NCI-H2107 treated with DMSO at 0.1 percent for 48 hours (cell line): ENCODE data around the gene S100A14.
A peak's percentile ranks its signal among the peaks of the same experiment; 100 is the strongest.
"Not testable (repeated sequence)": the region's sequence is repeated elsewhere in the genome, so short reads cannot be mapped to it uniquely, and the experiment has no call there.

Experiments used
- DNase-seq: peaks from one replicate; lab custom pipeline; 2025; ENCODE audit not compliant: unreplicated experiment; lab: John Stamatoyannopoulos, UW

Gene S100A14

DNA sequence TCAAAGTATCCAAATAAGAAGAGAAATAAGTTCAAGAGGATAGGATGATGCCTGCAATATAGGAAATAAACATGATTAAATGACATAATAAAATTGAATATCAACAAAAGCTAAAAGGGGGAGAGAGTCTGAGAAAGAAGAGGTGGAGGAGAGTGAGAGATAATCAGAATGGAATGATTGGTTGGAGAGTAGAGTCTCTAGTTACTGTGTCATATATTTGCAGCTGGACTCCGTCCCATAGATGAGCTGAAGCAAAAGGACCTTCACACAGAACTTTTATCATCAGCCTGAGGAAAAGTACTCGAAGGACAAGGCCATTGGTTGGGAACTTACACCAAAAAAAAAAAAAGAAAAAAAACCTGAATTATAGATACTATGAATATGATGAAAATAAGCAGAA is 27.6 kb downstream of the S100A14 start:
- no peak for DNase-seq

DNA sequence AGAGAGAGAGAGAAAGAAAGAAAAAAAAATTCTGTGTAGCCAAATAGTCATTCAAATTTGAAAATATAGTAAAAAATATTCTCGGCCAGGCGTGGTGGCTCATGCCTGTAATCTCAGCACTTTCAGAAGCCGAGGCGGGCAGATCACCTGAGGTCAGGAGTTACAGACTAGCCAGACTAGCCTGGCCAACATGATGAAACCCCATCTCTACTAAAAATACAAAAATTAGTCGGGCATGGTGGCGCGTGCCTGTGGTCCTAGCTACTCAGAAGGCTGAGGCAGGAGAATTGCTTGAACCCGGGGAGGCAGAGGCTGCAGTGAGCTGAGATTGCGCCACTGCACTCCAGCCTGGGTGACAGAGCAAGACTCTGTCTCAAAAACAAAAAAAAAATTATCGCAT is 28.1 kb downstream of the S100A14 start:
- DNase-seq = not testable (repeated sequence)

GRCh38 chr1:153587314-153587713 is 28.8 kb downstream of the S100A14 start:
- DNase-seq = no peak

DNA sequence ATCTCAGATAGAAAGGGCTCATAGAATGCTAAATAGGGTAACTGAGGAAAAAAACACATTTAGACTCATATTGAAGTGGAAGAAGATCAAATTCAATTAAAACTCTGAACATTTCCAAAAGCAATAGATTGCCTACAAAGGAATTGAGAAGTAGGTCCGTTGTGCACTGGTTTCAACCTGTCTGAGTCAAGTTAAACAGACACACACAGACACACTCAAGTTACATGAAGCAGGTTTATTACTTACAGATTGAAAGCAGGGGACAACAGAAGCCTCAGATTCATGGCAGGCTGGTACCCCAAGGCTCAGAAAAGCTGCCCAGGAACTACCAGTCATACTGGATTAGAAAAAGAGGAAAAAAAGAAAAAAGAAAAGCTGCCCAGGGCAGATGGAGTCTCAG is 29.8 kb downstream of the S100A14 start:
- DNase-seq = peak; percentile 20

DNA sequence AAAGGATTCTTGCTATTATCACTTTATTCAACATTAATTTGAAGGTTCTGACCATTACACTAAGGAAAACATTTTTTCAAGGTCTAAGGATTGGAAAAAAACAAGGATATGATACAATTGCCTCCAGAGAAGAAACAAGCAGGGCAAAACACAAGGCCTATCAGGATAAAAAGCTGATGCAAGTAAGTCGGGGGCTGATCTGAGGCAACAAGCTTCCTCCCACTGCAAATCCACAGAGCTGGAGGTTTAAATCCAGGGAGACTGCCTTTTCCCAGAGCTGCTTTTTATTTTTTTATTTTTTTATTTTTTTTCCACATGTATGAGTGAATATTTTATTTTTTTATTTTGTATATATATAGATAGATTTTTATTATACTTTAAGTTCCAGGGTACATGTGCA is 31.1 kb downstream of the S100A14 start:
- no peak for DNase-seq

DNA sequence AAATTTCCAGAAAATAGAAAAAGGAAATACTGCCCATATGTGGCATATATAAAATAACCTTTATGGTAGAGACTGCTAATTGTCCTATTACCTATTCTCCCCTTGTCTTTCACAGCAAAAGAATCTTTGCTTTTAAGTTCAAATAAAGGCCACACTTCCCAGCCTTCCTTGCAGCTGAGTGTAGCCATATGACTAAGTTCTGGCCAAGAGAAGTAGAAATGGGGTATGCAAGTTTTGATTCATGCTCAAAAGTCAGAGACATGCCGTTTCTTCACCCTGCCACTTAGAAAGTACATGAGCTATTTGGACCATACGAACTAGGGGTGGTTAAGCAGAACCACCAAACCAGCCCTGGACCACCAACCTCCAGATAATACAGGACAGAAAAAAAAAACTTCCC is 32.1 kb downstream of the S100A14 start:
- no peak for DNase-seq

DNA sequence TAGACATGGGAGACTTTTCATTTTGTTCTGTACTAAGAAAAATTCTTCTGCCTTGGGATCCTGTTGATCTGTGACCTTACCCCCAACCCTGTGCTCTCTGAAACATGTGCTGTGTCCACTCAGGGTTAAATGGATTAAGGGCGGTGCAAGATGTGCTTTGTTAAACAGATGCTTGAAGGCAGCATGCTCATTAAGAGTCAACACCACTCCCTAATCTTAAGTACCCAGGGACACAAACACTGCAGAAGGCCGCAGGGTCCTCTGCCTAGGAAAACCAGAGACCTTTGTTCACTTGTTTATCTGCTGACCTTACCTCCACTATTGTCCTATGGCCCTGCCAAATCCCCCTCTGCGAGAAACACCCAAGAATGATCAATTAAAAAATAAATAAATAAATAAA is 32.6 kb downstream of the S100A14 start:
- DNase-seq = not testable (repeated sequence)

DNA sequence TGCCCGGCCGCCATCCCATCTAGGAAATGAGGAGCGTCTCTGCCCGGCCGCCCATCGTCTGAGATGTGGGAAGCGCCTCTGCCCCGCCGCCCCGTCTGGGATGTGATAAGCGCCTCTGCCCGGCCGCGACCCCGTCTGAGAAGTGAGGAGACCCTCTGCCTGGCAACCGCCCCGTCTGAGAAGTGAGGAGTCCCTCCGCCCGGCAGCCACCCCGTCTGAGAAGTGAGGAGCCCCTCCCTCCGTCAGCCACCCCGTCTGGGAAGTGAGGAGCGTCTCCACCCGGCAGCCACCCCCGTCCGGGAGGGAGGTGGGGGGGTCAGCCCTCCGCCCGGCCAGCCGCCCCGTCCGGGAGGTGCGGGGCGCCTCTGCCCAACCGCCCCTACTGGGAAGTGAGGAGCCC is 33.3 kb downstream of the S100A14 start:
- not testable (repeated sequence) for DNase-seq

DNA sequence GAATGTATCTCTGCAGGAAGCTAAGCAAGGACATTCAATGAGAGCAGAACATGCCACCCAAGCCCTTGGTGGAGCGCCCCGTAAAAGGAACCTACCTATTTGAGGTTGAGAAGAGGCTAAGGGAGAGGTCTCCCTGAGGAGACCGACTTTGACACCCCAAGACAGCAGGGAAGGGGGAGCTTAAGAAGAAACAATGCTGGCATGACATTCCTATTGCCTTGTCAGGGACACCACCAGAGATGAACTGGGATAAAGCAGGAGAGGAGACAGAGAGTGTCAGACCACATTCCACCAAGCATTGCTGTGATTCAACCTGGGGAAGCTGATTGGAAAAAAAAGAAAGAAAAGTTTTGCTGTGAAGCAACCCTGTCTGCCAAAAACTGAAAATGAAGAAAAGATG is 37.2 kb downstream of the S100A14 start:
- no peak for DNase-seq

DNA sequence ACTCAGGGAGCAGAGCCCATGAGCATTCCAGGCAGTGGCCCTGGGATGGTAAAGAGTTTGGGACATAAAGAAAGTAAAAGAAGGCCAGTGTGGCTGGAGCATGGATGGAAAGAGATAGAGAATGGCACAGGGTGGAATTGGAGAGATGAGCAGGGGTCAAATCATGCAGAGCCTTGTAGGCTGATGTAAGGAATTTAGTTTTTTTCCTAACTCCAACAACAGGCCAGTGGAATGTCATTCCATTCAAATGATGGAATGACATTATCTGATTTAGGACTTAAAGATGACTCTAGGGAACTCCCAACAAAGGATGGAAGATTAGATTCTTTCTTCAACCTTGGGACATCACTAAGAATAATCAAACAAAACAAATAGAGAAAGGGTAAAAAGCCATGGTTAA is 37.6 kb downstream of the S100A14 start:
- no peak for DNase-seq

DNA sequence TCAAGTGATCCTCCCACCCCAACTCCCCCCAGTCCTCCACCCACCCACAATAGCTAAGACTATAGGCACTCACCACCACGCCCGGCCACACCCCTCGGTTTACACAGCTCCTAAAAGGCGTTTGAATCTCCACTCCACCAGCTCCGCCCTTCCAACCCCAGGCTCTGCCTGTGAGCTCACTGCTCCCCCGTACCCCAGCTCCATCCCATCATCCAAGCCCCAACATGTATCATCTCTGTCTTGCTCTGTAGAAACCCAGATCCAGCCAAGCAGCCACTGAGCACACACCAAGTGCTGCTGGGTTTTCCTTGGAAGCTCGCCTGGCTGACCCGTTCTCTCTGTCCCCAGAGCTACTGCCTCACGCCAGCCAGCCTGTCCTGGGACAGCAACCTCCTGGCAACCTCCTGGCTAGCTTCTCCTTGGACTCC is 38.5 kb downstream of the S100A14 start:
- DNase-seq = no peak

DNA sequence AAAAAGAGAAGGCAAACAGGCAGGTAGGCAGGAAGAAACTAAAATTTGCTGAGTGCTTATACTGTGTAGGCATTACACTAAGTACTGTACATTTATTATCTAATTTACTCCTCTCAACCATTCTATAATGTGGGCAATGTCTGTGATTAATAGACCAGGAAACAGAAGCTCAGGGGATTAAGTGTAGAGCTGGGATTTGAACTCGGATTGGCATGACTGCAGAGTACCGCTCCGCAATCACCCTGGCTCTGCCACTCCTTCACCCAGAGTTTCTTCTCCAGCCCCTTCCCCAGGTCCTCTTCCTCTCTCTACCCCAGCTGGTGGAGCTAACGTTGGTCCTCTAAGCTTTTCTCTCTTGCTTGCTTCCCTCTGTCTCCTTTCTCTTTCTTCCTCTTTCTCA is 39.0 kb downstream of the S100A14 start:
- no peak for DNase-seq

DNA sequence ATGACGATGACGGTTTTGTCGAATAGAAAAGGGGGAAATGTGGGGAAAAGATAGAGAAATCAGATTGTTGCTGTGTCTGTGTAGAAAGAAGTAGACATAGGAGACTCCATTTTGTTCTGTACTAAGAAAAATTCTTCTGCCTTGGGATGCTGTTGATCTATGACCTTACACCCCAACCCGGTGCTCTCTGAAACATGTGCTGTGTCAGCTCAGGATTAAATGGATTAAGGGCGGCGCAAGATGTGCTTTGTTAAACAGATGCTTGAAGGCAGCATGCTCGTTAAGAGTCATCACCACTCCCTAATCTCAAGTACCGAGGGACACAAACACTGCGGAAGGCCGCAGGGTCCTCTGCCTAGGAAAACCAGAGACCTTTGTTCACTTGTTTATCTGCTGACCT is 40.6 kb downstream of the S100A14 start:
- DNase-seq = not testable (repeated sequence)

DNA sequence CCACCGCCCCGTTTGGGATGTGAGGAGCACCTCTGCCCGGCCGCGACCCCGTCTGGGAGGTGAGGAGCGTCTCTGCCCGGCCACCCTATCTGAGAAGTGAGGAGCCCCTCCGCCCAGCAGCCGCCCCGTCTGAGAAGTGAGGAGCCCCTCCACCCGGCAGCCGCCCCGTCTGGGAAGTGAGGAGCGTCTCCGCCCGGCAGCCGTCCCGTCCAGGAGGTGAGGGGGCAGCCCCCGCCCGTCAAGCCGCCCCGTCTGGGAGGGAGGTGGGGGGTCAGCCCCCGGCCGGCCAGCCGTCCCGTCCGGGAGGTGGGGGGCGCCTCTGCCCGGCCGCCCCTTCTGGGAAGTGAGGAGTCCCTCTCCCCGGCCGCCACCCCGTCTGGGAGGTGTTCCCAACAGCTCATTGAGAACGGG is 41.0 kb downstream of the S100A14 start:
- DNase-seq = not testable (repeated sequence)

DNA sequence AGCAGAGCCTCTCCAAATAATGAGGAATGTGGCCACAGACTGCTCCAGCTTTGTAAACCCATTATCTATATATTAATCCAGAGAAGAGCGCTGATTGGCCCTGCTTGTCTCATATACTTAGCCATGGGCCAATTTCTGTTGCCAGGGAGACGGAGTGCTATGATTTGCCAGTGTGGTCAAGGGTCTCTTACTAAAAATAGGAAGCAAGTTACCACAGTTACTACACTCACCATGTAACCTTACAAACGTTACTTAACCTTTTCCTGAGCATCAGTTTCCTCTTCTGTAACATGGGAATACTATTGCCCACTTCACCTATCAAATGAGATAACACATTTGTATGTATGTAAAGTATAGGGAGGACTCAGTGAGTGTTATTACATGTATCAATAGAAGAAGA is 42.8 kb downstream of the S100A14 start:
- no peak for DNase-seq

DNA sequence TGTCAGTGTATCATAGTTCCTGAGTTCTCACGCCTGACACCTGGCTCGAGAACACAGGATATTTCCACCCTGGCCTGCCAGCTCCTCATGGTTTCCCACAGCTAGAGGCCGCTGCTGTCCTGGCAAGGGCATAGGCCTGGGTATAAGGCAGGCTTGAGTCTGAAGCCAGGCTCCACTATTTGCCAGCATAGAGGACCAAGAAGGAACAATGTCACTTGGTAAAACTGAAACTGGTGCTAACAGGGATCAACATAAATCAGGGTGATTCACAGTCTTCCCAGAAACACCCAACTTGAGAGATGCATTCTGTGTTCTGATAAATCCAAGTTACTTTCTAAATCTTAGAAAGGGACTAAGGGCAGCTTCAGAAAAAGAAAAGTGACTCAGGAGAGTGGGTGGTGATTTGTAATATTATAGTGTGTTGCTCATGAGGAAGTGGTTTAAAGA is 43.5 kb downstream of the S100A14 start:
- DNase-seq = peak; percentile 81

DNA sequence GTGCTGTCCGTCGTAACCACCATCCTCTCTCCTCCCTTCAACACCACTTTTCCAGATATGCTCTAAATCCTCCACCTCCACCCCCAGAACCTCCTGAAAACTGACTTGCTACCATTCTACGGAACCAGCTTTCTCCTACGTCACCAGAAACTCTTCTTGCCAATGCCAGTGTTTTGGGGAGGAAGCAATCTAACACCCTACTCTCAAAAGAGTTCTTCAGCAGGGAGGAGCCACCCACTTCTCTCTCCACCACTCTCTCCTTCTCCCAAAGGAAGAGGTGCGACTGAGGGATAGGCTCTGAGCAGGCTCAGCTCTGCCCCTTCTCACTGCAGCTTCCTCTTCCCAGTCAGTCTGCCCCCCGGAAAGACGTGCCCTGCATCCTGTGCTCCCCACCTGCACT is 44.4 kb downstream of the S100A14 start:
- DNase-seq = no peak

DNA sequence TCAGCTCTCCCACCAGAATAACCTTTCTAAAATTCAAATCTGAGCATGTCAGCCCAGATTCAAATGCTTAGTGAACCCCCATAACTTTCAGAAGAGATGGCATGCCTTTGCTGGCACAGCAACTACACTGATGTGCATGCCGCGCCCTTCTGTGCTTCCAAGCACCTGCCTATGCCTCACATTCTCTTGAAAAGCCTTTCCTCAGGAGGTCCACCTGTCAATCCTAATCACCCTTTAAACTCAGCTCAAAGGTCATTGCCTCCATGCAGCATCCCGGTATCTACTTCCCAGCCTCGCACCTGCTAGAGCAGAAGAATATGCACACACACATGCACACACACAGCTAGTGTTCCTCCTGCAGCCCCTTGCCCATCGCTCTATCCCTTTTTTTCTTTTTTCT is 45.3 kb downstream of the S100A14 start:
- no peak for DNase-seq

DNA sequence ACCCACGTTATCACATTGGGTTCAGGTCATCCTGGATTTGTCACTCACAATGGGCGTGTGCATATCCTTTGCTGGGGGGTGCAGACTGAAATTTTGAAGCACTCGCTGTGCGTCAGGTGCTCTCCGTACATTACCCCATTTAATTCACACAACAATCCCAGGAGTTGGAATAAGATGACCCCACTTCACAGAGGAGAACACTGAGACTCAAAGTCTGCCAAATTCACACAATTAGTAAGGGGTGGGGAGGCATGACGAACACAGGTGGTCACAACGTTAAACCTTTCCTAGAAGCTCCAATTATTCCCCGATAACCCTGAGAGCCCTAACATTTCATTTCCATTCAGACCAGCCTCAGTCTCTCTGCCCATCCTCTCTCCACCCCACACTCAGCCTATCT is 46.7 kb downstream of the S100A14 start:
- no peak for DNase-seq

- peak; percentile 92 for DNase-seq
Measured at GRCh38 chr1:153568367-153569099, 47.6 kb downstream of the S100A14 start.

DNA sequence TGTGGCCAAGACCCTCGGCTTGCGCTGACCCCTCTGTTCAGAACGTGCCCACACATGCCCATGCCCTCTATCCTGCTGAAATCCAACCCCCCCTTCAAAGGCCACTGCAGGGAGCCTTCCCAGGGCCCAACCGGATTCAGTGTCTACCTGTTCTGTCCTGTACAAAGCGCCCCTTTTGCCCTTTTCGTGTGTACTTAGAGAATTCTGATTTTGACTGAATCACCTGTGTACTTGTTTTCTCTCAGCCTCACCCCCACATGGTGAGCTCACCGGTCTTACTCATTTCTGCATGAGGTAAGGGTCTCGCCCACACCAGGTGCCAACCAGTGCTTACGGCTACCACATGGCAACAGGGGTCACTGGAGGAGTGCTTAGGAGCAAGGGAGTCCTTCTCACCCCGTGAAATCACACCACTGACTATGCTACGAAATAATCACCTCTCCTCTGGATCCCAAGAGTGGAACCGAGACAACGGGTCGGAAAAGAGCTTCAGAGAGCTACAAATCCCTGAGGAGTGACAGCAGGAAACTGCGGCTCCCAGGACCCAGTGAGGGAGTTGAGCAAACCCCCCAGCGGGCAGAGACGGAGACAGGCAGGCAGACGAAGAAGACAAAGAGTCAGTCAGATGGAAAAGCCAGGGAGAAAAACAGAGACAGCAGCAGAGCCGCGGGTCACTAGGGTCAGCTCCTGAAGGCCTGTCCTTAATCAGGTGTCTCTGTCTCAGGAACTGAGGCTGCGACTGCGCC is 48.3 kb downstream of the S100A14 start:
- no peak for DNase-seq
